ENCODE data around the gene PRRT1. TPM values are rescaled to one million over a fixed set of nuclear protein-coding genes. Genes with fewer than 3 reads are reported as not detected.
"Not testable (repeated sequence)": the region's sequence is repeated elsewhere in the genome, so short reads cannot be mapped to it uniquely, and the experiment has no call there.

Gene PRRT1
- total RNA-seq, 1 donor from 2014 or later = 2.9 TPM

DNA sequence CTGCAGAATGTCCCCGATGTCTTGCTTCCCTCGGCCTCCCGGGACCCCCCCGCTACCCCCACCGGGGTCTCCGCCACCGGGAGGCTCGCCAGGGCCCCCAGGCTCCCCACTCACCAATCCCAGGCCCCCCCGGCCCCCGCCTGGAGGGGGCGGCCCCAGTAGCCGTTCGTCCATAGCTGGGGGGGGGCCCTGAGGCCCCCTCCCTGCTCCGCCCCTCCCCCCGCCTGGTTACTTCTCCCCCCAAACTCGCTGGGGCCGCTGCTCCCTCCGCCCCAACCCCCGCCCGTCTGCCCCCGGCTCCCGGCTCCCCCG is 38.0 kb upstream of the PRRT1 start:
- TF ChIP-seq CTCF (IDR thresholded peaks at IDR 0.05; ENCODE audit: unreplicated experiment) = no peak
- peak overlapping the region; percentile 87 for H3K4me3 Mint-ChIP-seq (ENCODE audit: low read depth)
- H3K4me1 Mint-ChIP-seq (ENCODE audit: low read depth) = peaks cover 50% of the 10 kb centered on the region
- no peaks in the 10 kb centered on the region for H3K27me3 Mint-ChIP-seq
- peaks cover 14% of the 10 kb centered on the region for H3K36me3 Mint-ChIP-seq (ENCODE audit: insufficient read depth)
- peak overlapping the region; percentile 94 for H3K27ac Mint-ChIP-seq
- no peak for DNase-seq (ENCODE audit: low spot score, unreplicated experiment)
- no peaks in the 10 kb centered on the region for H3K9me3 Mint-ChIP-seq (ENCODE audit: low read depth)

DNA sequence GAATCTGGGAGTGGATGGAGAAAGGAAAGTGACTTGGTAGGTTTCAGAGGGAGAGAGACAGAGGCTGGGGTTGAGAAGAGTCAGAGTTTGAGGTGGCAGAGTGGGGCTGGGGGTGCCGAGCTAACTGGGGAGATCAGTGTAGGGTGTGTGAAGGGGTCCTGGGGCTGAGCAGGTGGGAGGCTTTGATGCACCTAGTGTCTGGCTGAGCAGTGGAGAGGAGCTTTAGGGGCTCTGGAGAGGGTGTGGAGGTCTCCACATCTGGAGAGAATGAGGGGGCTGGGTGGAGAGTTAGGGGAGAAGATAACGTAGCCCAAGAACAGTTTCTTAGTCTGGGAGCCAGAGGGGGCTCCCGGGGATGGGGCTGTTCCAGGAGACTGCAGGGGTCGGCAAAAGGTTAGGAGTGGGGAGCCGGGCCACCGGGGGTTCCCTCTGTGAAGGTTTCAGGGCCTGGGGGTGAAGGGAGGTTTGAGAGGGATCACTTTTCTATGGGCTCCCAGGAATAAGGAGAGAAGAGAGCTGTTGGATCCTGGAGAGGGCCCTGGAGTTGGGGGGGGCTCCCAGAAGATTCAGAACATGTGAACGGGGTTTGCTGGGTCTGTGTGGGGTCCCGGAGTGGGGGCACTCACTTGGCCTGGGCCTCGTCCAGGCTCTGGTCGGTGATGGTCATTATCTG is 37.5 kb upstream of the PRRT1 start:
- H3K36me3 Mint-ChIP-seq (ENCODE audit: insufficient read depth) = peaks cover 14% of the 10 kb centered on the region
- H3K4me3 Mint-ChIP-seq (ENCODE audit: low read depth) = peak overlapping the region; percentile 87
- no peaks in the 10 kb centered on the region for H3K27me3 Mint-ChIP-seq
- H3K4me1 Mint-ChIP-seq (ENCODE audit: low read depth) = peaks cover 48% of the 10 kb centered on the region
- no peak for TF ChIP-seq CTCF (IDR thresholded peaks at IDR 0.05; ENCODE audit: unreplicated experiment)
- no peak for DNase-seq (ENCODE audit: low spot score, unreplicated experiment)
- H3K27ac Mint-ChIP-seq = peak overlapping the region; percentile 94
- no peaks in the 10 kb centered on the region for H3K9me3 Mint-ChIP-seq (ENCODE audit: low read depth)

- H3K27ac Mint-ChIP-seq = peak overlapping the region; percentile 94
- H3K9me3 Mint-ChIP-seq (ENCODE audit: low read depth) = no peaks in the 10 kb centered on the region
- H3K4me1 Mint-ChIP-seq (ENCODE audit: low read depth) = peaks cover 47% of the 10 kb centered on the region
- no peak for DNase-seq (ENCODE audit: low spot score, unreplicated experiment)
- peaks cover 14% of the 10 kb centered on the region for H3K36me3 Mint-ChIP-seq (ENCODE audit: insufficient read depth)
- peak overlapping the region; percentile 87 for H3K4me3 Mint-ChIP-seq (ENCODE audit: low read depth)
- no peaks in the 10 kb centered on the region for H3K27me3 Mint-ChIP-seq
- no peak for TF ChIP-seq CTCF (IDR thresholded peaks at IDR 0.05; ENCODE audit: unreplicated experiment)
Observed at GRCh38 chr6:32188381-32189068, 36.8 kb upstream of the PRRT1 start.

DNA sequence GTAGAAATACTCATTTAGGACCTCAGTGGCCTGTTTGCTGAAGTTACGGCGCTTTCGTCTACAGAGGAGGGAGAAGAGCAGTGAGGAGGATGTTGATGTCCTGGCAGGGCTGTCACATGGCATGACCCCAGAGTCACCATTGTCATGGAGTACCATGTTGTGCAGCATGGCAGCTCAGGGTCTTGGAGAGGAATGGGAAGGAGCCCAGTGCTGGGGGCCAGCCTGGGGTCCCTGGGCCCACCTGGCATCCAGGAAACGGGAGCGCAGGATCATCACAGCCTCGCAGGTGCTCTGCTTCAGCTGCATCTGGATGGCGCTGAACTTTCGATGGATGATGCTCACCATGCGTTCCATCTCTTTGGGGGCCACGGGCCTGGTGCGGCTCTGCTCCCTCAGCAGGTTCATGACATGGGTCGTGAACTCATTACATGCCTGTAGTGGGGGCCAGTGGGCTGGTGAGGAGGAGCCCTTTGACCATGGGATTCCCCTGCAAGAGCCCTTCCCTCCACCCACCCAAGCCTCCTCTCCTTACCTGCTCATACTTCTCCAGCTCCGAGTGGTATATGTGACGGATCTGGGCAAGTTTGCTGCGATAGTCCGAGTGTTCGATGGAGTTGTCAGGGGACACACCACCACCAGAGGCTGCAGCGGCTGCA is 36.1 kb upstream of the PRRT1 start:
- not testable (repeated sequence) for H3K27me3 Mint-ChIP-seq; DNase-seq (ENCODE audit: low spot score, unreplicated experiment); H3K9me3 Mint-ChIP-seq (ENCODE audit: low read depth)
- peak overlapping the region; percentile 87 for H3K4me3 Mint-ChIP-seq (ENCODE audit: low read depth)
- peaks cover 46% of the 10 kb centered on the region for H3K4me1 Mint-ChIP-seq (ENCODE audit: low read depth)
- H3K36me3 Mint-ChIP-seq (ENCODE audit: insufficient read depth) = peaks cover 14% of the 10 kb centered on the region
- H3K27ac Mint-ChIP-seq = peak overlapping the region; percentile 81

GRCh38 chr6:32187009-32187709 is 35.4 kb upstream of the PRRT1 start:
- Mint-ChIP-seq H3K36me3 (ENCODE audit: insufficient read depth) (peaks cover 14% of the 10 kb centered on the region), H3K27me3 (no peaks in the 10 kb centered on the region), H3K9me3 (ENCODE audit: low read depth) (no peaks in the 10 kb centered on the region), H3K4me1 (ENCODE audit: low read depth) (peaks cover 42% of the 10 kb centered on the region), H3K4me3 (ENCODE audit: low read depth) (peak overlapping the region; percentile 31), H3K27ac (peak overlapping the region; percentile 81)
- no peak for DNase-seq (ENCODE audit: low spot score, unreplicated experiment)
- TF ChIP-seq CTCF (IDR thresholded peaks at IDR 0.05; ENCODE audit: unreplicated experiment) = no peak

- H3K27me3 Mint-ChIP-seq; DNase-seq (ENCODE audit: low spot score, unreplicated experiment); H3K9me3 Mint-ChIP-seq (ENCODE audit: low read depth): not testable (repeated sequence)
- peaks cover 39% of the 10 kb centered on the region for H3K4me1 Mint-ChIP-seq (ENCODE audit: low read depth)
- peaks cover 14% of the 10 kb centered on the region for H3K36me3 Mint-ChIP-seq (ENCODE audit: insufficient read depth)
- H3K27ac Mint-ChIP-seq = peak overlapping the region; percentile 91
- peak overlapping the region; percentile 38 for H3K4me3 Mint-ChIP-seq (ENCODE audit: low read depth)
Observed at GRCh38 chr6:32186151-32186840, 34.6 kb upstream of the PRRT1 start.

GRCh38 chr6:32185681-32186131 is 34.0 kb upstream of the PRRT1 start:
- peak overlapping the region; percentile 91 for H3K27ac Mint-ChIP-seq
- DNase-seq (ENCODE audit: low spot score, unreplicated experiment); H3K27me3 Mint-ChIP-seq; H3K9me3 Mint-ChIP-seq (ENCODE audit: low read depth): not testable (repeated sequence)
- H3K36me3 Mint-ChIP-seq (ENCODE audit: insufficient read depth) = peaks cover 18% of the 10 kb centered on the region
- H3K4me1 Mint-ChIP-seq (ENCODE audit: low read depth) = peaks cover 35% of the 10 kb centered on the region
- peak overlapping the region; percentile 38 for H3K4me3 Mint-ChIP-seq (ENCODE audit: low read depth)
